ENCODE measurements around the gene LYRM4. TPM values are rescaled to one million over a fixed set of nuclear protein-coding genes. Genes with fewer than 3 reads are reported as not detected.

Gene LYRM4
- total and polyA plus RNA-seq, 8 donors: 8.7 to 14.9 (median 12.6) TPM

- no peak for TF ChIP-seq CTCF (IDR thresholded peaks at IDR 0.05)
- Histone ChIP-seq H3K36me3 (no peaks in the 10 kb centered on the region), H3K9me3 (no peaks in the 10 kb centered on the region), H3K27me3 (no peaks in the 10 kb centered on the region), H3K4me1 (no peaks in the 10 kb centered on the region), H3K4me3 (no peak overlapping the region), H3K27ac (no peak overlapping the region)
- DNase-seq (no peak), ATAC-seq (peak in 1 of 4 donors; percentile 39), FAIRE-seq (no peak)
- intact Hi-C loops (cut with DNase I): loop anchor here in 1 of 3 donors (10.0 kb wide), 1 partner anchor 159 kb away; no protein-coding TSS in a partner anchor
- 77 to 83% methylated on average over 8 of the region's 8 CpGs for WGBS, 2 donors
These were observed 42.9 kb upstream of the LYRM4 start for GRCh38 chr6:5303682-5304081.

- Histone ChIP-seq H3K27me3 (no peaks in the 10 kb centered on the region), H3K4me3 (no peak overlapping the region), H3K27ac (no peak overlapping the region), H3K4me1 (no peaks in the 10 kb centered on the region), H3K9me3 (no peaks in the 10 kb centered on the region), H3K36me3 (no peaks in the 10 kb centered on the region)
- no peak for FAIRE-seq
- intact Hi-C loops (cut with DNase I): loop anchor here in 1 of 3 donors (10.0 kb wide), 1 partner anchor 158 kb away; no protein-coding TSS in a partner anchor
- WGBS, 2 donors: 31 to 43% methylated on average over 10 of the region's 10 CpGs
- peak; percentile 97 to 99 (median 98) for ATAC-seq
- peak; percentile 29 to 55 (median 42) for TF ChIP-seq CTCF (IDR thresholded peaks at IDR 0.05)
- peak; percentile 54 to 73 (median 66) for DNase-seq
These were observed 42.4 kb upstream of the LYRM4 start for GRCh38 chr6:5302995-5303622.

GRCh38 chr6:5302220-5302946 is 41.6 kb upstream of the LYRM4 start:
- no peak for TF ChIP-seq CTCF (IDR thresholded peaks at IDR 0.05)
- Histone ChIP-seq H3K9me3 (no peaks in the 10 kb centered on the region), H3K36me3 (no peaks in the 10 kb centered on the region), H3K27me3 (no peaks in the 10 kb centered on the region), H3K4me3 (no peak overlapping the region), H3K27ac (no peak overlapping the region), H3K4me1 (no peaks in the 10 kb centered on the region)
- DNase-seq (no peak), ATAC-seq (peak in 1 of 4 donors; percentile 15), FAIRE-seq (no peak)
- intact Hi-C loops (cut with DNase I): loop anchor here in 1 of 3 donors (10.0 kb wide), 1 partner anchor 158 kb away; no protein-coding TSS in a partner anchor
- WGBS, 2 donors: 66 to 79% methylated on average over 10 of the region's 10 CpGs

GRCh38 chr6:5300206-5300764 is 39.5 kb upstream of the LYRM4 start:
- H3K9me3 ChIP-seq: no peaks in the 10 kb centered on the region
- FAIRE-seq (no peak), DNase-seq (no peak), ATAC-seq (no peak)
- 67 to 74% methylated on average over 1 of the region's 1 CpG for WGBS, 2 donors
- H3K4me1 ChIP-seq: no peaks in the 10 kb centered on the region
- H3K27ac ChIP-seq: no peak overlapping the region
- TF ChIP-seq CTCF (IDR thresholded peaks at IDR 0.05): no peak
- no peaks in the 10 kb centered on the region for H3K27me3 ChIP-seq
- H3K36me3 ChIP-seq: no peaks in the 10 kb centered on the region
- intact Hi-C loops (cut with DNase I): loop anchor here in 1 of 3 donors (10.0 kb wide), 1 partner anchor 155 kb away; no protein-coding TSS in a partner anchor
- no peak overlapping the region for H3K4me3 ChIP-seq
